Measurements from ENCODE around the gene STAP1. TPM values are rescaled to one million over a fixed set of nuclear protein-coding genes. Genes with fewer than 3 reads are reported as not detected.

The STAP1 gene
- total RNA-seq, 1 experiment from 2014 or later = not detected

- Histone ChIP-seq H3K56ac (ENCODE audit: insufficient read length, low read depth, low read length) (no peak overlapping the region), H3T11ph (ENCODE audit: low read length) (no peak overlapping the region), H4K8ac (replicated peaks; ENCODE audit: insufficient read length, low read depth, low read length) (no peak overlapping the region), H3K4me2 (ENCODE audit: insufficient read depth, insufficient read length, low read length) (no peak overlapping the region), H4K20me1 (ENCODE audit: control insufficient read depth, insufficient read depth, insufficient read length) (no peaks in the 10 kb centered on the region), H4K91ac (ENCODE audit: insufficient read length, low read depth, low read length) (no peak overlapping the region), H3K79me1 (ENCODE audit: insufficient read depth, low read depth, low read length, poor library complexity, severe bottlenecking) (no peaks in the 10 kb centered on the region), H3K18ac (ENCODE audit: insufficient read length, low read depth, low read length) (no peak overlapping the region), H3K23me2 (ENCODE audit: insufficient read length, low read depth, low read length, poor library complexity, severe bottlenecking) (no peaks in the 10 kb centered on the region), H3K9me3 (ENCODE audit: control insufficient read depth, low read depth, low read length) (no peaks in the 10 kb centered on the region), H3K27ac (ENCODE audit: insufficient read length, low read depth, low read length) (no peak overlapping the region), H3K23ac (ENCODE audit: insufficient read length, low read depth, low read length) (no peak overlapping the region), H3K27me3 (ENCODE audit: insufficient read depth, low read length) (no peaks in the 10 kb centered on the region), H2BK20ac (ENCODE audit: low read depth, low read length, poor library complexity, severe bottlenecking) (no peak overlapping the region), H3K14ac (ENCODE audit: insufficient read depth, low read length) (no peak overlapping the region), H2BK15ac (ENCODE audit: low read depth, low read length) (no peak overlapping the region), H2BK120ac (ENCODE audit: low read depth, low read length, poor library complexity, severe bottlenecking) (no peak overlapping the region), H3K79me2 (ENCODE audit: insufficient read depth, low read length) (no peaks in the 10 kb centered on the region), H2BK12ac (ENCODE audit: insufficient read length, low read depth, low read length) (no peak overlapping the region), H2AFZ (ENCODE audit: low read length) (no peak overlapping the region), H2AK5ac (ENCODE audit: insufficient read length, low read length) (no peak overlapping the region), H3K4me1 (ENCODE audit: insufficient read depth, low read length) (no peaks in the 10 kb centered on the region), H2BK5ac (ENCODE audit: insufficient read length, low read length) (no peak overlapping the region), H3K4ac (ENCODE audit: low read depth, low read length) (no peak overlapping the region), H4K5ac (ENCODE audit: insufficient read length, low read depth, low read length) (no peak overlapping the region), H3K9ac (ENCODE audit: extremely low read depth, insufficient read length, low read length) (no peak overlapping the region)
- no peak for DNase-seq
- Mint-ChIP-seq H3K27me3 (ENCODE audit: low read depth) (no peaks in the 10 kb centered on the region), H3K27ac (no peak overlapping the region), H3K4me3 (no peak overlapping the region), H3K4me1 (no peaks in the 10 kb centered on the region), H3K36me3 (ENCODE audit: insufficient read depth in 1 of 3, low read depth in 3 of 3) (no peaks in the 10 kb centered on the region), H3K9me3 (no peaks in the 10 kb centered on the region)
- no CpG with 5 or more reads among the region's 2 CpGs for WGBS (ENCODE audit: extremely low coverage, insufficient read length, low lambda C conversion rate)
- no peak for TF ChIP-seq CTCF (conservative IDR thresholded peaks at IDR 0.05)
These were observed 23.4 kb downstream of the STAP1 start for GRCh38 chr4:67581913-67582312.
